H1 (cell line): ENCODE results near the gene TRIM65. TPM values are rescaled to one million over a fixed set of nuclear protein-coding genes. Genes with fewer than 3 reads are reported as not detected.
"Not testable (repeated sequence)": the region's sequence is repeated elsewhere in the genome, so short reads cannot be mapped to it uniquely, and the experiment has no call there.

Source experiments
- CTCF ChIA-PET: fragments of 300-600 bp; sonication (Branson Sonifier 250); formaldehyde crosslinking; loops from one replicate; lab custom pipeline; 2021; ENCODE audit not compliant: partially characterized antibody; lab: Charles Lee
- POLR2A ChIA-PET: fragments of 300-600 bp; sonication (Branson Sonifier 250); formaldehyde crosslinking; loops from one replicate; lab custom pipeline; 2021; ENCODE audit warnings: inconsistent platforms; ENCODE audit not compliant: partially characterized antibody; lab: Charles Lee
- DNase-seq, 2 experiments: peaks; one replicate each; pipeline versions ENCODE4 v3.0.0 to v3.0.0-alpha.2; 2010 to 2022; ENCODE audit warnings: low spot score in 2 of 2, low read depth in 1 of 2, mixed read lengths in 1 of 2
- FAIRE-seq: peaks from 2 replicates; lab custom pipeline; 2011; peaks lifted over from hg19 to GRCh38; lab: Jason Lieb, UNC
- H2AFZ ChIP-seq: 2 replicates; pipeline ENCODE4 v1.8.1; 2012; ENCODE audit warnings: low read length, inconsistent platforms
- H2AK5ac ChIP-seq: 2 replicates; pipeline ENCODE4 v1.6.1; 2013; ENCODE audit warnings: low read depth, low read length
- H2BK120ac ChIP-seq: replicated peaks from 2 replicates; pipeline ENCODE3; 2013; ENCODE audit warnings: low read depth, low read length, inconsistent platforms
- H2BK12ac ChIP-seq: 2 replicates; pipeline ENCODE4 v1.6.1; 2013; ENCODE audit warnings: low read depth, low read length
- H2BK15ac ChIP-seq: 2 replicates; pipeline ENCODE4 v1.6.1; 2013; ENCODE audit warnings: low read length
- H2BK20ac ChIP-seq: 2 replicates; pipeline ENCODE4 v1.6.1; 2013; ENCODE audit warnings: low read length
- H2BK5ac ChIP-seq: 2 replicates; pipeline ENCODE4 v1.6.1; 2013; ENCODE audit warnings: low read depth, low read length
- H3K14ac ChIP-seq: 2 replicates; pipeline ENCODE4 v1.6.1; 2013; ENCODE audit warnings: inconsistent platforms; ENCODE audit not compliant: insufficient read length
- H3K18ac ChIP-seq: 2 replicates; pipeline ENCODE4 v1.6.1; 2013; ENCODE audit warnings: low read length; ENCODE audit errors: extremely low read depth
- H3K23ac ChIP-seq: 2 replicates; pipeline ENCODE4 v1.6.1; 2013; ENCODE audit warnings: inconsistent platforms; ENCODE audit not compliant: insufficient read length
- H3K23me2 ChIP-seq: 2 replicates; pipeline ENCODE4 v1.6.1; 2013; ENCODE audit warnings: low read depth, low read length
- H3K27ac ChIP-seq: 2 replicates; pipeline ENCODE4 v1.6.1; 2011; ENCODE audit warnings: low read depth, low read length, inconsistent platforms
- H3K27me3 ChIP-seq, 4 experiments: replicated peaks in 1 of 4; 1 replicate in 1 of 4; 2 replicates in 3 of 4; pipeline versions ENCODE4 v1.6.1 to v1.8.1; 2011 to 2013; ENCODE audit warnings: low read length in 3 of 4, mild to moderate bottlenecking in 3 of 4, inconsistent platforms in 2 of 4, mixed read lengths in 2 of 4, moderate library complexity in 1 of 4; ENCODE audit not compliant: control insufficient read depth in 3 of 4, insufficient read depth in 3 of 4; ENCODE audit errors: extremely low read depth in 1 of 4
- H3K36me3 ChIP-seq, 4 experiments: 2 replicates each; pipeline versions ENCODE4 v1.6.1 to v1.8.1; 2011 to 2013; ENCODE audit warnings: mild to moderate bottlenecking in 4 of 4, low read length in 3 of 4, moderate library complexity in 2 of 4, control low read depth in 1 of 4, inconsistent platforms in 1 of 4; ENCODE audit not compliant: insufficient read depth in 4 of 4, control insufficient read depth in 2 of 4
- H3K4ac ChIP-seq: replicated peaks from 2 replicates; pipeline ENCODE3; 2013; ENCODE audit warnings: low read length, low read depth, mixed read lengths, inconsistent platforms; ENCODE audit not compliant: insufficient read length
- H3K4me1 ChIP-seq, 4 experiments: replicated peaks in 1 of 4; 1 replicate in 1 of 4; 2 replicates in 3 of 4; pipeline versions ENCODE4 v1.6.1 to v1.8.1; 2011 to 2013; ENCODE audit warnings: low read length in 3 of 4, inconsistent platforms in 2 of 4, mixed read lengths in 1 of 4; ENCODE audit not compliant: insufficient read depth in 4 of 4, control insufficient read depth in 3 of 4
- H3K4me2 ChIP-seq, 2 experiments: 2 replicates each; pipeline versions ENCODE4 v1.6.1 to v1.8.1; 2011 to 2013; ENCODE audit warnings: low read depth in 2 of 2, low read length in 2 of 2, control low read depth in 1 of 2, inconsistent platforms in 1 of 2, mild to moderate bottlenecking in 1 of 2; ENCODE audit not compliant: insufficient read depth in 1 of 2
- H3K4me3 ChIP-seq, 4 experiments: fragments of 200-600, 300-600 bp in 1 of 4; sonication (generic), shearing (Covaris generic), sonication (Bioruptor Twin) in 1 of 4; 2 replicates each; pipeline versions ENCODE4 v1.5.1 to v1.8.1; 2011 to 2016; ENCODE audit warnings: low read length in 4 of 4, low read depth in 3 of 4, control low read depth in 2 of 4, inconsistent platforms in 2 of 4, mild to moderate bottlenecking in 2 of 4, mixed read lengths in 1 of 4, moderate library complexity in 1 of 4; ENCODE audit not compliant: insufficient read depth in 2 of 4; ENCODE audit errors: extremely low read depth in 1 of 4
- H3K56ac ChIP-seq: replicated peaks from 2 replicates; pipeline ENCODE3; 2013; ENCODE audit warnings: low read depth, mild to moderate bottlenecking, mixed read lengths, low read length, inconsistent platforms; ENCODE audit not compliant: insufficient read length
- H3K79me1 ChIP-seq: 2 replicates; pipeline ENCODE4 v1.6.1; 2013; ENCODE audit warnings: low read depth, low read length, control low read depth
- H3K79me2 ChIP-seq, 2 experiments: 2 replicates each; pipeline versions ENCODE4 v1.6.1 to v1.8.1; 2012 to 2013; ENCODE audit warnings: low read length in 2 of 2, mild to moderate bottlenecking in 2 of 2, inconsistent platforms in 1 of 2; ENCODE audit not compliant: insufficient read depth in 2 of 2, control insufficient read depth in 1 of 2
- H3K9ac ChIP-seq, 4 experiments: replicated peaks in 1 of 4; 1 replicate in 1 of 4; 2 replicates in 3 of 4; pipeline versions ENCODE4 v1.6.1 to v1.8.1; 2011 to 2013; ENCODE audit warnings: low read depth in 3 of 4, low read length in 3 of 4, control low read depth in 2 of 4, mild to moderate bottlenecking in 2 of 4, moderate library complexity in 2 of 4, inconsistent platforms in 1 of 4; ENCODE audit errors: extremely low read depth in 1 of 4
- H3K9me3 ChIP-seq, 2 experiments: 2 replicates each; pipeline versions ENCODE4 v1.6.1 to v1.8.1; 2012 to 2013; ENCODE audit warnings: mild to moderate bottlenecking in 2 of 2, moderate library complexity in 2 of 2, control low read depth in 1 of 2, inconsistent platforms in 1 of 2, low read depth in 1 of 2, low read length in 1 of 2, mixed read lengths in 1 of 2; ENCODE audit not compliant: insufficient read depth in 2 of 2
- H4K20me1 ChIP-seq, 2 experiments: replicated peaks in 1 of 2; 2 replicates each; pipeline versions ENCODE3 to v1.8.1; 2011 to 2013; ENCODE audit warnings: inconsistent platforms in 2 of 2, low read length in 2 of 2, mild to moderate bottlenecking in 1 of 2; ENCODE audit not compliant: insufficient read depth in 2 of 2, control insufficient read depth in 1 of 2
- H4K5ac ChIP-seq: 2 replicates; pipeline ENCODE4 v1.6.1; 2013; ENCODE audit warnings: low read length, low read depth, mixed read lengths, inconsistent platforms; ENCODE audit not compliant: insufficient read length
- H4K8ac ChIP-seq: 2 replicates; pipeline ENCODE4 v1.8.0; 2013; ENCODE audit warnings: mild to moderate bottlenecking, moderate library complexity, low read length, inconsistent platforms; ENCODE audit not compliant: insufficient read depth; ENCODE audit errors: extremely low read depth
- H4K91ac ChIP-seq: replicated peaks from 2 replicates; pipeline ENCODE3; 2013; ENCODE audit warnings: low read length, mixed read lengths, inconsistent platforms; ENCODE audit not compliant: insufficient read length
- WGBS, 2 experiments: shearing (Covaris generic) in 1 of 2; methylation state at CpG; one replicate each; pipeline versions ENCODE4 v1.1.6 to v1.1.7; 2013 to 2015; ENCODE audit warnings: low lambda C conversion rate in 2 of 2, mixed read lengths in 2 of 2, inconsistent platforms in 1 of 2, low coverage in 1 of 2, missing lambda C conversion rate in 1 of 2; ENCODE audit not compliant: insufficient replicate concordance in 2 of 2, insufficient coverage in 1 of 2, insufficient read length in 1 of 2; ENCODE audit errors: extremely low coverage in 1 of 2, missing lambda C conversion rate in 1 of 2; 5-methylcytosine and 5-hydroxymethylcytosine counted together
- polyA plus RNA-seq, 7 experiments: library from polyadenylated mRNA; depleted of rRNA in 3 of 7; stranded (reverse) in 5 of 7; unstranded in 2 of 7; fragments of >200 nt in 5 of 7; fragments of 200-250 nt in 2 of 7; gene quantifications; 1 replicate in 5 of 7; 2 replicates in 1 of 7; 4 replicates in 1 of 7; pipeline versions ENCODE4 v1.2.1 to v1.2.3, GENCODE V29; 2011 to 2013; ENCODE audit warnings: missing spikeins in 2 of 7, mixed read lengths in 2 of 7
- total RNA-seq: library from RNA; stranded (reverse); fragmentation: NEBNext Ultra II Directional; extraction: Animal tissue kit (Norgen Biotek cat#: 25700); gene quantifications from 2 replicates; pipeline ENCODE4 v1.2.1, GENCODE V29; 2021

The TRIM65 gene
- total and polyA plus RNA-seq, 2 of the 8 experiments (the other 6 are each of a cell fraction or from before 2014, with no cell fraction given) = 21.2 to 48.6 TPM

GRCh38 chr17:75864887-75865286, 31.9 kb downstream of the TRIM65 start:
- H3K27me3 ChIP-seq, H3K27ac ChIP-seq, H4K91ac ChIP-seq, H3K9me3 ChIP-seq, H2BK5ac ChIP-seq, H2BK12ac ChIP-seq, H3K4me2 ChIP-seq, H3K4me1 ChIP-seq, H4K20me1 ChIP-seq, H3K36me3 ChIP-seq, H2AFZ ChIP-seq, H3K14ac ChIP-seq, H3K4ac ChIP-seq, H3K79me1 ChIP-seq, H3K23ac ChIP-seq, H4K5ac ChIP-seq, H3K9ac ChIP-seq, H2AK5ac ChIP-seq, DNase-seq, FAIRE-seq, H3K56ac ChIP-seq, H3K4me3 ChIP-seq, H2BK20ac ChIP-seq, H3K23me2 ChIP-seq, H2BK120ac ChIP-seq, H3K18ac ChIP-seq, H3K79me2 ChIP-seq: not testable (repeated sequence)
- 0 out of 2 replicates have a peak overlapping the region, but pooled peaks have one; percentile 89 for H4K8ac ChIP-seq
- POLR2A ChIA-PET = interaction anchor here (0.6 to 1.1 kb wide), 2 partner anchors 10 to 39 kb away, joined by 3 to 5 read pairs; partner anchors contain the start of gene WBP2
- CTCF ChIA-PET = interaction anchor here (0.6 to 27.2 kb wide), 9 partner anchors 9 to 1973 kb away, joined by 3 to 563 read pairs (median 4); partner anchors contain the start of gene TRIM47
- WGBS, 2 experiments = 86% methylated on average over 4 of the region's 4 CpGs; no CpG with 5 or more reads in 1 of the 2 experiments
- H2BK15ac ChIP-seq = 0 out of 2 replicates have a peak overlapping the region, but pooled peaks have one; percentile 18
